Measurements from ENCODE around the gene UTP15. TPM values are rescaled to one million over a fixed set of nuclear protein-coding genes. Genes with fewer than 3 reads are reported as not detected.

UTP15 gene, protein sequence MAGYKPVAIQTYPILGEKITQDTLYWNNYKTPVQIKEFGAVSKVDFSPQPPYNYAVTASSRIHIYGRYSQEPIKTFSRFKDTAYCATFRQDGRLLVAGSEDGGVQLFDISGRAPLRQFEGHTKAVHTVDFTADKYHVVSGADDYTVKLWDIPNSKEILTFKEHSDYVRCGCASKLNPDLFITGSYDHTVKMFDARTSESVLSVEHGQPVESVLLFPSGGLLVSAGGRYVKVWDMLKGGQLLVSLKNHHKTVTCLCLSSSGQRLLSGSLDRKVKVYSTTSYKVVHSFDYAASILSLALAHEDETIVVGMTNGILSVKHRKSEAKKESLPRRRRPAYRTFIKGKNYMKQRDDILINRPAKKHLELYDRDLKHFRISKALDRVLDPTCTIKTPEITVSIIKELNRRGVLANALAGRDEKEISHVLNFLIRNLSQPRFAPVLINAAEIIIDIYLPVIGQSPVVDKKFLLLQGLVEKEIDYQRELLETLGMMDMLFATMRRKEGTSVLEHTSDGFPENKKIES
- 13.2 and 14.0 TPM in 2 replicates for total RNA-seq

DNA sequence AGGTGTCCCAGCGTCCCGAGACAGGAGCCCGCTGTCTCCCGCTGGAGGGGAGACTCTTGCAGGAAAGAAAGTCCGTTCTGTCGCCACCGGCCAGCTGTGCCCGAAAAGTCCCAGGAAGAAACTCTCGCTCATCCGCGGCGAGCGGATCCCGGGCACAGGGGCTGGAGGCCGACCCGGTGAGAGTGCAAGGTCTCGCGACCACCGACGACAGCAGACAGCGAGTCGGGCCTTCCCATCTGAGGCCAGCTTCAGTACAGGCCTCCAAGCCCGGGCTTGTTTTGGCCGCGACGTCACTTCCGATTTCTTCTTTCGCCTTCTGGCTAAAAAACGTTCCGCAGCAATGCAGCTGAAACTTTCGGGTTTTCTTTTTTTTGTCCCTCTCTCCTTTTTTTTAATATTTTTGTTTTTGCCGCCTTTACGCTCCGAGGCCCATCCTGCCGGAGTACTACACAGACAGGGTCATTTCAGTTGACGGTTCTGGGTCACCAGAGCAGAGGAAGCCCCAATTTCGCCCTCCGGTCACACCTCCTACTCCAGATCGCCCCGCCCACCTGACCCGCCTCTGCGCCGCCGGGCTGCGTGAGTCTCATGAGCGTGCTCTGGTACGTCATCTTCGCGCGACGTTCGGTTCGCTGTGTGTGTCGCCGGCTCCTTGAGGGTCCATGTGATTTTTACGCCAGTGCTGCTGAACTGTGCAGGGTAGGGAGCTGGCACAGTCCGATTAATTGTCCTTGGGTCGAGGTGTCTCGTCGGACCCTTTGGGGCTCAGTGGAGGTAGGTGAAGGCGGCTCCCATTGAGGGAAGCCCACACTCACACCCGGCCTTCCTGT, at the start of gene UTP15, which contains the start of gene ANKRA2:
Gene UTP15, plus strand, starts transcription at position 605 of the 830 bp plus-strand sequence. CDS start 1,602 bp downstream, outside the sequence.
Gene ANKRA2, minus strand, starts transcription at position 501 of the 830 bp plus-strand sequence. CDS start 2,758 bp downstream, outside the sequence.

DNA sequence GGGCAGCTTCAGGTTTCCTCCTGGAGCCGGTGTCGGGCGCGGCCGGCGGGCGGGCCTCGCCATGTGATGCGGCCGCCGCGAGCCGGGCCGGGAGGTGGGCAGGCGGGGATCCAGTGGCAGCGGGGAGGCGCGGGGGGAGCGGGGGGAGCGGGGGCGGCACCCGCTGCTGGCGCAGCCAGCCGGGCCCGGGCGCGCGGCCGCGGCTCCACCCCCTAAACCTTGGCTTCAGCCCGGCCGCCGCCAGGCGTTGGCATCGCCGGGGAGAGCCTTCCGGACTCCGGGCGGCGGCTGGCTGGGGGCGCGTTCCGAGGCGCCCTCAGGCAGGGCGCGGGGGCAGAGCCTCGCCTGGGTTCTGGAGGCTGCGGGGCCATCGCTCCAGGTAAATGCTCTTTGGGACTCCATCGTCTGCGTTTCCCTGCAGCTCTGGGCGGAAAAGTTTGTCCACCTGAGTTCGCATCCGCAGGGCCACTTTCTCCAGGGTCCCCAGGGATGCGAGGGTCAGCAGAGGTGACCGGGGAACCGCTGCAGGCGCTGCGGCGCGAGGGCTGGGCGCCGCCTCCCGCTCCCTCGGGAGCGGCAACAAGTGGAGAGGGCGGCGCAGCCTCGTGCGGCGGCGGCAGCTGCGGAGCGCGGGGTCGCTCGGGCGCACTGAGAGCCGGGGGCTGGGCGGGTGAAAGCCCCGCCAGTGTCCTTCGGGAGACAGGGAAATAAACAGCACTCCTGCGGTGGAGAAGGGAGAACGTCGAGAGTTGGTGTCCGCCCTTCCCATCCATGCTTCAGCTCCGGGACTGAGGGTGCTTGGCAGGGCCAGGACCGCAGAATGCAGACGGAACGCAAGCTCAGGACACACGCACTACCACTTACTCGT, 60.6 kb downstream of the UTP15 start, which contains the start of gene ARHGEF28:
Gene ARHGEF28, plus strand, starts transcription at position 253 of the 868 bp plus-strand sequence. CDS start 58,656 bp downstream, outside the sequence.

Other genes starting within 250 kb of the UTP15 start
- gene FOXD1, start 117.0 kb upstream of the UTP15 start, total RNA-seq = 18.3 and 19.5 TPM in 2 replicates
- 641 and 663 TPM in 2 replicates for gene BTF3, start 67.3 kb upstream of the UTP15 start, total RNA-seq
- 12.3 and 12.9 TPM in 2 replicates for gene ANKRA2, start 104 bp upstream of the UTP15 start, total RNA-seq
- gene ARHGEF28, start 60.5 kb downstream of the UTP15 start, total RNA-seq = 9.2 and 10.7 TPM in 2 replicates